Mucosa of stomach (tissue), 1 donor: ENCODE results near the gene PREX1.
A peak's percentile ranks its signal among the peaks of the same experiment; 100 is the strongest.

ENCODE experiments used
- H3K27me3 ChIP-seq: one replicate; pipeline ENCODE4 v1.7.0; 2013; ENCODE audit warnings: mild to moderate bottlenecking, low read length; ENCODE audit not compliant: control insufficient read depth, insufficient read depth
- H3K36me3 ChIP-seq: one replicate; pipeline ENCODE4 v1.7.0; 2013; ENCODE audit warnings: low read length; ENCODE audit not compliant: control insufficient read depth, insufficient read depth
- H3K4me1 ChIP-seq: one replicate; pipeline ENCODE4 v1.7.0; 2013; ENCODE audit warnings: mild to moderate bottlenecking, low read length; ENCODE audit not compliant: control insufficient read depth, insufficient read depth
- H3K4me3 ChIP-seq: one replicate; pipeline ENCODE4 v1.7.0; 2013; ENCODE audit warnings: low read length
- H3K9ac ChIP-seq: one replicate; pipeline ENCODE4 v1.7.0; 2013; ENCODE audit warnings: mild to moderate bottlenecking, low read length, moderate library complexity
- H3K9me3 ChIP-seq: one replicate; pipeline ENCODE4 v1.7.0; 2013; ENCODE audit warnings: mild to moderate bottlenecking, low read length, moderate library complexity; ENCODE audit not compliant: control insufficient read depth
- donor health status: Pancreatic carcinoma.

The PREX1 gene

GRCh38 chr20:48725555-48725991 lies 102.2 kb downstream of the PREX1 start:
- no peak overlapping the region for H3K9ac ChIP-seq
- H3K27me3 ChIP-seq, result no peaks in the 10 kb centered on the region
- no peaks in the 10 kb centered on the region for H3K9me3 ChIP-seq
- H3K4me3 ChIP-seq, result no peak overlapping the region
- H3K36me3 ChIP-seq, result no peaks in the 10 kb centered on the region
- peaks cover 32% of the 10 kb centered on the region for H3K4me1 ChIP-seq

GRCh38 chr20:48724891-48725554 lies 102.8 kb downstream of the PREX1 start:
- no peaks in the 10 kb centered on the region for H3K27me3 ChIP-seq
- H3K9me3 ChIP-seq, result no peaks in the 10 kb centered on the region
- H3K9ac ChIP-seq, result no peak overlapping the region
- no peak overlapping the region for H3K4me3 ChIP-seq
- no peaks in the 10 kb centered on the region for H3K36me3 ChIP-seq
- peaks cover 32% of the 10 kb centered on the region for H3K4me1 ChIP-seq

GRCh38 chr20:48724382-48724781 lies 103.4 kb downstream of the PREX1 start:
- Histone ChIP-seq H3K9ac (no peak overlapping the region), H3K4me3 (no peak overlapping the region), H3K27me3 (no peaks in the 10 kb centered on the region), H3K4me1 (peaks cover 32% of the 10 kb centered on the region), H3K36me3 (no peaks in the 10 kb centered on the region), H3K9me3 (no peaks in the 10 kb centered on the region)

- H3K9me3 ChIP-seq, result no peaks in the 10 kb centered on the region
- H3K4me3 ChIP-seq, result no peak overlapping the region
Measured at GRCh38 chr20:48723308-48724264, 104.2 kb downstream of the PREX1 start.

GRCh38 chr20:48722737-48723191 lies 105.0 kb downstream of the PREX1 start:
- no peaks in the 10 kb centered on the region for H3K36me3 ChIP-seq
- H3K9me3 ChIP-seq, result no peaks in the 10 kb centered on the region
- H3K4me1 ChIP-seq, result peaks cover 32% of the 10 kb centered on the region
- H3K27me3 ChIP-seq, result no peaks in the 10 kb centered on the region
- peak overlapping the region; percentile 43 for H3K9ac ChIP-seq
- no peak overlapping the region for H3K4me3 ChIP-seq

More at GRCh38 chr20:48723308-48724264, 104.2 kb downstream of the PREX1 start:
- peak overlapping the region; percentile 43 for H3K9ac ChIP-seq
- H3K36me3 ChIP-seq, result no peaks in the 10 kb centered on the region
- H3K4me1 ChIP-seq, result peaks cover 32% of the 10 kb centered on the region
- no peaks in the 10 kb centered on the region for H3K27me3 ChIP-seq

GRCh38 chr20:48722002-48722731 lies 105.6 kb downstream of the PREX1 start:
- Histone ChIP-seq H3K36me3 (no peaks in the 10 kb centered on the region), H3K4me3 (no peak overlapping the region), H3K4me1 (peaks cover 32% of the 10 kb centered on the region), H3K9ac (peak overlapping the region; percentile 43), H3K9me3 (no peaks in the 10 kb centered on the region), H3K27me3 (no peaks in the 10 kb centered on the region)

- no peak overlapping the region for H3K4me3 ChIP-seq
- H3K9ac ChIP-seq, result no peak overlapping the region
- peaks cover 32% of the 10 kb centered on the region for H3K4me1 ChIP-seq
- H3K27me3 ChIP-seq, result no peaks in the 10 kb centered on the region
- no peaks in the 10 kb centered on the region for H3K36me3 ChIP-seq
- H3K9me3 ChIP-seq, result no peaks in the 10 kb centered on the region
Measured at GRCh38 chr20:48721324-48722001, 106.3 kb downstream of the PREX1 start.

- no peaks in the 10 kb centered on the region for H3K9me3 ChIP-seq
- no peaks in the 10 kb centered on the region for H3K36me3 ChIP-seq
- H3K4me3 ChIP-seq, result no peak overlapping the region
- no peak overlapping the region for H3K9ac ChIP-seq
- H3K27me3 ChIP-seq, result no peaks in the 10 kb centered on the region
- peaks cover 32% of the 10 kb centered on the region for H3K4me1 ChIP-seq
Measured at GRCh38 chr20:48720256-48720985, 107.4 kb downstream of the PREX1 start.

- no peaks in the 10 kb centered on the region for H3K27me3 ChIP-seq
- H3K36me3 ChIP-seq, result no peaks in the 10 kb centered on the region
- H3K9me3 ChIP-seq, result no peaks in the 10 kb centered on the region
- no peak overlapping the region for H3K9ac ChIP-seq
- peaks cover 32% of the 10 kb centered on the region for H3K4me1 ChIP-seq
- H3K4me3 ChIP-seq, result no peak overlapping the region
Measured at GRCh38 chr20:48719598-48720255, 108.1 kb downstream of the PREX1 start.

GRCh38 chr20:48718786-48719578 lies 108.8 kb downstream of the PREX1 start:
- Histone ChIP-seq H3K9ac (no peak overlapping the region), H3K36me3 (no peaks in the 10 kb centered on the region), H3K4me3 (no peak overlapping the region), H3K9me3 (no peaks in the 10 kb centered on the region), H3K27me3 (no peaks in the 10 kb centered on the region), H3K4me1 (peaks cover 25% of the 10 kb centered on the region)
